GM19395 (cell line): ENCODE data around the gene STYK1.

Experiments used
- ATAC-seq: cut with Tn5 transposase; IDR thresholded peaks from one replicate; pipeline ENCODE4 v1.9.1; 2021; ENCODE audit warnings: mild to moderate bottlenecking, moderate library complexity; ENCODE audit not compliant: unreplicated experiment

The STYK1 gene

GRCh38 chr12:10673659-10674384 lies at the start of gene STYK1:
Gene STYK1 (minus strand): TSS chr12:10674052. CDS start chr12:10634618, 39,434 bp downstream.
- ATAC-seq: peak; percentile 72

DNA sequence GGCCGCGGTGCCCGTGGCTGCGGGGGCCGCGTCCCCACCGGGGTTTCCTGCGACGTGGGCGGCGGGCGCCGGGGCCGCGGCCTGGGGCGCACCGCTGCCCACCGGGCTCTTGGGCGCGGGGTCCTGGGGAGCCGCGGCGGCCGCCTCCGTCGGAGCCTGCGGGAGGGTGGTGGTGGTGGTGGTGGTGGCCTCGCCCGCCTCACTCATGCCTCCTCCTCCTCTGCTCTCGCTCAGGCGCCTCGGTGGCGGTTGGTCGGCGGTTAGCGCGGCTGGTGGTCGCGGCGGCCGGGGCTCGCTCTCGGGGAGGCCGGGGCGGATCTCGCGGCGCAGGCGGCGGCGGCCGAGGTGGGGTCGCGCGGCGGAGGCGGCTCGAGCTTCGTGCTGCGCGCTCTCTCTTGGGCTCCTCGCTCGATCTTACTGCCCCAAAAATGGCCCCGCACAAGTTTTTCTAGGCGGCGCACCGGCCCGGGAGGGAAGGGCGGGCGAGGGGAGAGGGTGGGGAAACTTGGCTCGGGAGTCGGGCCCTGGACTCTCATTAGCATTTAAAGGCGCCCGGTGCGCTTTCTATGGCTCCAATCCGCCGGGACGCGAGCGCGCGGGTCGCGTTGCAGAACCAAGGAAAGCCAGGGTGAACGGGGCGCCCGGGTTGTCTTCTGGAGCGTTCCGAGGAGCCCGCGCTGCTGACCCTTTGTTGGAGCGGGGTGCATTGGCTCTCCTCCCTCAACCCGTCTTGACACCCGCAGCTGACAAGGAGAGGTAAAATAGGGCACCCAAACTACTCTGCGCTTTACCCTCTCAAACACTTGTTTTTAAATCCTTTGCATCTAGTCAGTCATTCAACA lies 49.3 kb upstream of the STYK1 start, which contains the start of gene YBX3:
Gene YBX3, minus strand, starts transcription at position 419 of the 842 bp plus-strand sequence. Its CDS starts 212 bp downstream, at position 207.
- ATAC-seq: peak; percentile 59

DNA sequence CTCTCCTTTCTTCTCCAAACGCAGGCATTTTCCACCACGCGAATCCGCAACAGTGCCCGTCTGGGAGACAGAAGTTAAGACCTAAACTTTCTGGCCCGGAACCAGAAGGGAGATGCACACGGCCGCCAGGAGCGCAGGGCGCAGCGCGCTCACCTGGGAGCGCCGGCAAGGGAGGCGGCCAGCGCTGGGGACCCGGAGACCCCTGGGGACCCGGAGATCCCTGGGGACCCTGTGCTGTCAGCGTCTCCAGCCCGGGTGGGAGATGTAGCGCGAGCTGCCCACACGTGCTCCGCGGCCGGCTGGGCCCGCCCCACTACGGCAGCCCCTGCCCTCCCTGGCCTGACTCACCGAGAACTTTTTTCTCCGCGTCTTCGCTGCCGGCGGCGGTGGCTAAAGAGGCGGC lies 48.7 kb upstream of the STYK1 start:
- peak; percentile 48 for ATAC-seq

DNA sequence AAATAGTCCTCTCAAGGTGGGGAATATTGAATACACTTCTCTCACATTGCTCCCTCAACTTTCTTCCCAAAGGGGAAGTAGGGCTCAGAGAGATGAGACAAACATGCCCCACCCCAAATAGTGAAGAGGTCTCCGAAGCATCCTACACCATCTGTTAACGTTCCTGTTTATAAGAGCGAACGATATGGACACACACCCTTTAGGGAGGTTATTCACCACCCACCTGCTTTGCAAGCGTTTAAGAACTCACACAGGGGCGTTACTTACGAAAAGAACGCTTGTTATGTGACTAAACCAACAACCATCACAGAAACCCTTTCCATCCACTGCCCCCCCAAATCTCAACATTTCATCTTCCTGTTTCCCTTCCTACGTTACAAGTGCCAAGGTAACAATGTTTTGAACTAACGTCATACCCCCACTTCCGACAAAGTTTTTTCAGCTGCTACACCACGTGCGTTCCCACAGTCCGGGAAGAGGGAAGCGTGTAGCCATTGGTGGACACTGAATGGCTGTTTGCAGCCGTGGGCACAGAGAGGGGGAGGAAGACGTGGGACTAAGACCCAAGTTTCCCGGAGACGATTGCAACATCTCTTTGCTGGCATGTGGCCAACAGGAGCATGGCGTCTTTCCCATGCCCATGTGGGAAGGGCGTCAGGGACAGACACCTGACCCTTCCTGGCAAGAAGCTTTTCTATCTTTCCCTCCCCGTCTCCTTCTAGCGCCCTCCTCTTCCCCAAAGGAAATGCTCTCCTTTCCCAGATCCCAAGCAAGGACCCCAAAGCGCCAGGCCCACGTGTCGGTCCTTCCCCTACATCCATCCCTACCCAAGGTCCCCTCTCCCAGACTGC lies 48.0 kb upstream of the STYK1 start:
- peak; percentile 38 for ATAC-seq

DNA sequence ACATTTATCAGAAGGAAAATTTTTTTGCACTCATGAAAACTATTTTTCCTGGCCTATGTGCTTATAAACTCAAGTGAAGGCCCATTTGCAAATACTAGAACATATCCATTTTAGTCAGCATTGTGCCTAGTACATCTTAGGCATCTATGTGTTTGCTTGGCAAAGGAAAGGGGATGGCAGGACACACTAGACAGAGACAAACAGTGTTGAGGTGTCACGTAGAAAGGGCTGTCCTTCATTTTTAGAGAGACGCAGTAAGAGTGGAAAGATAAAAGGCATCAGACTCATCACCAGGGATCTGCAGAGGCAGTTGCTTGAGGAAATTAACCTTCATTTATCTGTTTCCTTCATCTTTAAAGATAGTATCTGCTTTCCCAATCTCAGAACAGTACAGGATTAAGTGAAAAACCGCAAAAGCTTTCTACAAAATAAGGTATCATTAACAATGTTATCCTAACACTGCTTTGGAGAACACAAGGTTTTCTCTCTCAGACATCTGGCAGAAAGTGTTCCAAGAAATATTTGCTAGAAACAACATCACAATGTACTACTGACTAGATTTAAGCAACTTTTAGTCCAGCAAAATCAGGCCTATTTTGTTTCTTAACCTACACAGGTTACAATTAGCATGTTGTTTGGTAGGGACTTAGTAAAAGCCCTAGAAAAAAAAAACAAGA lies 47.3 kb upstream of the STYK1 start:
- no peak for ATAC-seq

DNA sequence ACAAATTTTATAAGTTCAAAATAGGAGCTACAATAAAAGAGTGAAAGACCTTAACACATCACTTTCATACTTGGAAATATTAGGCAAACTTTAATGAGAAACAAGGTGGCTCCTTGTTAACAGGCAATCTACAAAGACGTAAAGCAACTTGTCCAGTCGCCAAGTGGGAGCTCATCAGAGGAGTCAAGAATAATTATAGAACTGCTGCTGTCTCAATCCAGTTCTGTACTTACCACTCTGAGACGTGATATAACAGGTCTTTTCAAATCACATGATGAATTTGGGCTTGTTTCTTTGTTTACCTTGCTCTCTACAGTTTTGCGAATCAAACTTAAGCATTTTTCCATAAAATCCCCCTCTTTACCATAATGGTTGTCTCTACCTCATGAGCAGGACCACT lies 45.6 kb upstream of the STYK1 start:
- ATAC-seq: no peak

GRCh38 chr12:10718279-10718821 lies 44.5 kb upstream of the STYK1 start:
- ATAC-seq: no peak

DNA sequence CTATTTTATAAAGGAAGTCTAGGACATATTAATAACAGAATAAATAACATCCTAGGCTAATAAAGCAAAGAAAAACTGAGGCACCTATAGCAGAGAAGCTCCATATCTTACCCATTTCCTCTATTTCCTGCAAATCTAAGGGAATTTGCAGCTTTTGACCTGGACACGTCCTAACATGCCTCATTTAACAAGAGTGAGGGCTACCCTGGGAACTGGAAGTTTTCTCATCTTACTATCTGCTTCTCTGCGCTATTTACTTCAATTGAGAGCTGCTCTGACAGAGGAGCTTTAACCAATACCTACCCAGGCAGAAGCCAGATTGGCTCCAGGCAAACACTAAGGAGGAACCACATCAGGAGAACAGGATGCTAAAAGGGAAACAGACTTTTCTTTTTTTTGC lies 43.6 kb upstream of the STYK1 start:
- ATAC-seq: no peak

GRCh38 chr12:10716704-10717315 lies 43.0 kb upstream of the STYK1 start:
- ATAC-seq: no peak

DNA sequence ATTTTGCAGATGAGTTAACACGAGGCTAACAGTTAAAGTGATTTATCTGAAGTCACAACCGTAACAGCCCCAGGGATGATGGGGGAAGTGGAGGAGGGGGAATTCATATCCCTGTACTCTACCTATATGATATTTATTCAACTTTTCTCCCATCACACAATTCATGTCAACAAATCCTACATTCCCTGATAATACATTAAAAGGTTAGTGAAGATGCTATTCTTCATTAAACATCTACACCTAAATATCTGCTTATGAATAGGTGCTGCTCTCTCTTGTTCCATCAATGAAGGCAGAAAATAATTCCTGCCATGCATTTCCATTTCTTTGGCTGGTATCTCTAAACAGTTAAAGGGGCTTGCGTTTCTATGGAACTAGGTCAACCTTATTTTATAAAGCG lies 42.4 kb upstream of the STYK1 start:
- no peak for ATAC-seq

DNA sequence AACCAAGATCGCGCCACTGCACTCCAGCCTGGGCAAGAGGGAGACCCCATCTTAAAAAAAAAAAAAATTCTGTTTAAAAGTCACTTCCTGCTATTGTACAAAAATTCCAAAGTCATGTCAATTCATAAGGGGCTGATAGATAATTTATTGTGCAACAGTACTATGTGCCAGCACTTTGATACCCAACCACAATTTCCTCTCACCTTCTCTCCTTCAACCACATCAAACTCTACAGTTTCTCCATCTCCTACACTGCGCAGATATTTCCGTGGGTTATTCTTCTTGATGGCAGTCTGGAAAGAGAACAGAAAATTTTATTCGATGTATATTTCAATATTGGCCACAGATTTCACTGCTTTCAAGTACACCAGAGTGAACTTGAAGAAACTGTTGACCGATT lies 41.6 kb upstream of the STYK1 start:
- no peak for ATAC-seq

DNA sequence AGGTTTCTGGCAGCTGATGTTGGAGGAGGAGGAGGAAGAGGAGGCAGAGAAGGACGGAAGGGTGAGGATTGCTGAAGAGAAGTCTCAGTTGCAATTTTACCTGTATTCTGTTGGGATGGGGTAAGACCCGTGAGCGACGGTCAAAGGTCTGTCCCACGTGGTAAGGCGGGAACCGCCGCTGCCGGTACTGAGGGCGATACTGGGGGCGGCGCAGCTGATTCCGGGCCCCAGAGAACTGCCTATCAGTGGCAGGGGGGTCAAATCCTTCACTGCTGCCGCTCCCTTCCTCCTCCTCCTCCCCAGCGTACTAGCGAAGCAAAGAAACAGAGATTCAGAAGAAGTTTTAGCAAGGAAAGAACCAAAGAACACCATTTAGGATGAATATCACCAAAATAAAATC lies 36.0 kb upstream of the STYK1 start:
- no peak for ATAC-seq

DNA sequence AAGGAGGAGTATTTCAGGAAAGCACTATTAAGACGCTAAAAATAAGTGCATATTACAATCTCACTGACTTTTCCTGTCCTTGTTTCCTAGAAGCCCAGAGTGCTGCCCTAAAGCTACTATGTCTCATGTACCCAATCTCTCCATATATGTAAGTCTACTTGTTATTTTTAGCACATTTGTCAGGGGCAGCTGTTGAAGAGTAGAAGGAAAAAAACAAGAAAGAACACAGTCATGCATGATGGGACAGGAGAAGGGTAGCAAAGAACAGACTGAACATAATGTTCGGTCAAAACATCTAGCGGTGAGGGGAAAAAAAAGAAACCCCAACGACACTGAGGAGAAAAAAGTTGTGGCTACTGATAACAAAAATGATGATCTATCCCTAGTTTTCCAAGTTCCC lies 35.0 kb upstream of the STYK1 start:
- ATAC-seq: no peak

- no peak for ATAC-seq
Observed at GRCh38 chr12:10705655-10706054, 31.8 kb upstream of the STYK1 start.

- ATAC-seq: no peak
Observed at GRCh38 chr12:10701843-10702242, 28.0 kb upstream of the STYK1 start.

- peak; percentile 77 for ATAC-seq
Observed at GRCh38 chr12:10701131-10701681, 27.4 kb upstream of the STYK1 start.

DNA sequence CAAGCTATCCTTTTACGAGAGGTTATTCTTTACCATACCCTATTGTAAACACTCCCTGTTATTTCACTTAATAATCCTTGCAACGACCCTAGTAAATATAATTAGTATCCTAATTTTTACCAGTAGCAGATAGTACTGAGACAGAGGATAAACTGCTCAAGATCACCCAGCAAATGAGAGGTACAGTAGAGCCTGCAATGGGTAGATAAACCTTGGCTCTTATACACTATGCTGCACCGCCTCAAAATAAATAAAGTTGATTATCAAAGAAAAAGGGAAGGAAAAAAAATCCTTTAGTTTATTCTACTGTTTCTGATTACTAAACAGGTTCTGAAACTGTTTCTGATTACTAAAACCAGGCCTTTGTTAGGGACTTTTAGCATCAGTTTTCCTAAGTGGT lies 26.7 kb upstream of the STYK1 start:
- ATAC-seq: no peak

GRCh38 chr12:10697862-10698261 lies 24.0 kb upstream of the STYK1 start:
- no peak for ATAC-seq

GRCh38 chr12:10697156-10697555 lies 23.3 kb upstream of the STYK1 start:
- no peak for ATAC-seq

DNA sequence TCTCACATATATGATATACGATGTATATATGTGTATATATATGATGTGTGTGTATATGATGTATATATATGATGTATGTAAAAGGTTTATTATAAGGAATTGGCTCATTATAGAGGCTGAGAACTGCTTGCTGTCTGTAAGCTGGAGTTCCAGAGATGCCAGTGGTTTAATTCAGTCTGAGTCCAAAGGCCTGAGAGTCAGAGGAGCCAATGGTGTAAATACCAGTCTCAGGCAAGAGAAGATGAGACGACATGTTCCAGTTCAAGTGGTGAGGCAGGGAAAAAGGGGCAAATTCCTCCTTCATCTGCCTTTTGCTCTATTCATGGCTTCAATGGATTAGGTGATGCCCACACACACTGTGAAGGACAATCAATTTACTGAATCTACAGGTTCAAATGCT lies 17.1 kb upstream of the STYK1 start:
- ATAC-seq: no peak
